Activated naive CD8-positive, alpha-beta T cell treated with anti-CD3 and anti-CD28 coated beads for 36 hours (primary cell): Measurements from ENCODE around the gene ATP1A3. TPM values are rescaled to one million over a fixed set of nuclear protein-coding genes. Genes with fewer than 3 reads are reported as not detected.
A peak's percentile ranks its signal among the peaks of the same experiment; 100 is the strongest.
"Not testable (repeated sequence)": the region's sequence is repeated elsewhere in the genome, so short reads cannot be mapped to it uniquely, and the experiment has no call there.

Experiments used
- DNase-seq: peaks from one replicate; pipeline ENCODE4 v3.0.0; 2021
- H3K27ac Mint-ChIP-seq: one replicate; pipeline ENCODE4 v1.8.0; 2022; ENCODE audit warnings: mild to moderate bottlenecking, moderate library complexity, mixed read lengths
- H3K27me3 Mint-ChIP-seq: one replicate; pipeline ENCODE4 v1.8.0; 2022; ENCODE audit warnings: mild to moderate bottlenecking, mixed read lengths
- H3K36me3 Mint-ChIP-seq: one replicate; pipeline ENCODE4 v1.8.0; 2021; ENCODE audit warnings: mild to moderate bottlenecking, mixed read lengths
- H3K4me1 Mint-ChIP-seq: one replicate; pipeline ENCODE4 v1.8.0; 2021; ENCODE audit warnings: mixed read lengths
- H3K4me3 Mint-ChIP-seq: one replicate; pipeline ENCODE4 v1.8.0; 2022; ENCODE audit warnings: mild to moderate bottlenecking, moderate library complexity, mixed read lengths
- H3K9me3 Mint-ChIP-seq: one replicate; pipeline ENCODE4 v1.8.0; 2022; ENCODE audit warnings: mixed read lengths
- total RNA-seq, 2 experiments: library from RNA; stranded (reverse); gene quantifications; one replicate each; pipeline ENCODE4 v1.2.3, GENCODE V29; 2021

The ATP1A3 gene
- total RNA-seq: 1 to 10 TPM; 4.3 to 4.8 TPM

DNA sequence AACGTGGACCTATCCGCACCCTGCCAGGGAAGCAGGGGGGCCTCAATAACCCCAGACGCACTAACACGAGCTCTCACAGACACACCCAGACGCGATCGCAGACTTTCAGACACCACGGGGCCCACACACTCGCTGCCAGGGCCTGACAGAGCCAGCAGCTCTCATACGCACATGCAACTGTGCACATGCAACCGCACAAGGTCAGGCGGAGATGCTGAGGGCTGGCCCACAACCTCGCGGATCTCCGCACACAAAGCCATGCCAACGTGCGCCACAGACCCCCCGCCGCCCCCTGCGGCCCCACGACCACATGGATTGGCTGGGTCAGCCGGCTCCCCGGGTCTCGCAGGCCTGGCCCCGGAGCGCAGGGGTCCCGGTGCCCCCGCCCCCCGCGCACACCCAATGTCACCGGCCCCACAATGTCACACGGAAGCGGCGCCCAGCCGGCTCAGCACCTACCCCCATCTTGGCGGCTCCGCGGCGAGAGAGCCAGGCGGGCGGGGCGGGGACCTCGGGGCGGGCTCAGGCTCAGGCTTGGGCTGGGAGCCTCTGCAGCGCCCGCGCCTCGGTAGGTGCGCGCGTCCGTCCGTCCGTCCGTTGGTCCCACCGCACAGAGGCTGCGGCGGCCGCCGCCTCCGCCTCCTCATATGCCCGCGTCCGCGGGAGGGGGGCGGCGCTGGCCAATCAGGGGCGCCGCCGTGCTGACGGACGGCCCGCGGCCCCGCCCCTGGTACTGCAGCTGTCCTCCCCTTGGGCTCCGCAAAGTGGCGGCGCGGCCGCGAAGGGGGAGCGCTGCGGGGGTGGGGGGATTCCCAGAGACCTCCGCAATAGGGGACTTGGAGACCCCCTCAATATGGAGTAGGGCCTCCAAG is at the start of gene ATP1A3:
Gene ATP1A3 (minus strand): TSS at position 619 of the 872 bp plus-strand sequence. CDS start 154 bp downstream, at position 465.
- H3K36me3 Mint-ChIP-seq: no peaks in the 10 kb centered on the region
- H3K4me3 Mint-ChIP-seq: peak within 1 kb of the TSS; percentile 83
- peak within 1 kb of the TSS; percentile 8 for H3K27ac Mint-ChIP-seq
- H3K4me1 Mint-ChIP-seq: peaks cover 17% of the 10 kb centered on the region
- peaks cover 39% of the 10 kb centered on the region for H3K27me3 Mint-ChIP-seq
- no peaks in the 10 kb centered on the region for H3K9me3 Mint-ChIP-seq
- DNase-seq: peak; percentile 79

DNA sequence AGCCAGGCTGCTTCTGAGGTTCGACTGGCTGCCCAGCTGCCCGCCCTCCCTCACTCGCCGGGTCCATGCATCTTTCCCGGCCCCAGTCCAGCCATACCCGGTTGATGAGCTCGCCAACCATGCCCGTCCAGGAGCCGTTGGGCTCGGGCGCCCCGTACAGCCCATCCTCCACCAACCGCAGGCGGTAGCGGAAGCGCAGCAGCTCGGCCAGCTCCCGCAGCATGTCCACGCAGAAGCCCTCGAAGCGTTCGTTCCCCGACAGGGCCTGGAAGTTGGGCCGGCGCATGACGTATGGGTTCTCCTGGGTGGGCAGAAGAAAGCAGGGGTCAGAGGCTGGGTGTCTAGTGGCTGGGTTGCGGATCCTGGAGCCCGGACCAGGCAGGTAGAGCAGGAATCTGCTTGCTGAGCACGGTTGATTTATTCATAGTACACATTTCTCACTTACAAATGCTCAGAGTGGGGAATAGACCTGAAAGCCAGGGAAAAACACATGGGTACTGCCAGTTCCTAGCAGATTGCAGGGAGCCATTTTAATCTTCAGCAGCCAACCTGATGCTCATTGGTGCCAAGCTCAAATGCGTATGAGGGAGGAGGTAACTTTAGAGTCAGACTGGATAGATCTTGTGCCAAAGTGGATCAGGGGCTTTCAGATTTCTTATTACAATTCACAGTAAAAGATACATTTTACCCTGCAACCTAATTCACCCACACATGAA is 48.6 kb upstream of the ATP1A3 start:
- Mint-ChIP-seq H3K36me3 (no peaks in the 10 kb centered on the region), H3K9me3 (no peaks in the 10 kb centered on the region), H3K27ac (no peak overlapping the region), H3K4me1 (no peaks in the 10 kb centered on the region), H3K27me3 (no peaks in the 10 kb centered on the region), H3K4me3 (no peak overlapping the region)
- no peak for DNase-seq

- H3K27ac Mint-ChIP-seq, DNase-seq, H3K36me3 Mint-ChIP-seq: not testable (repeated sequence)
Measured at GRCh38 chr19:42040491-42040890, 46.5 kb upstream of the ATP1A3 start.

GRCh38 chr19:42040031-42040430 is 46.0 kb upstream of the ATP1A3 start:
- Mint-ChIP-seq H3K4me1 (no peaks in the 10 kb centered on the region), H3K9me3 (no peaks in the 10 kb centered on the region), H3K27ac (no peak overlapping the region), H3K4me3 (no peak overlapping the region), H3K27me3 (no peaks in the 10 kb centered on the region), H3K36me3 (no peaks in the 10 kb centered on the region)
- no peak for DNase-seq

More at GRCh38 chr19:42040491-42040890, 46.5 kb upstream of the ATP1A3 start:
- not testable (repeated sequence) for H3K4me1 Mint-ChIP-seq, H3K27me3 Mint-ChIP-seq, H3K9me3 Mint-ChIP-seq, H3K4me3 Mint-ChIP-seq

GRCh38 chr19:42038666-42039065 is 44.6 kb upstream of the ATP1A3 start:
- Mint-ChIP-seq H3K27me3 (peaks cover 4% of the 10 kb centered on the region), H3K36me3 (no peaks in the 10 kb centered on the region), H3K4me1 (no peaks in the 10 kb centered on the region), H3K27ac (no peak overlapping the region), H3K4me3 (no peak overlapping the region), H3K9me3 (no peaks in the 10 kb centered on the region)
- no peak for DNase-seq

DNA sequence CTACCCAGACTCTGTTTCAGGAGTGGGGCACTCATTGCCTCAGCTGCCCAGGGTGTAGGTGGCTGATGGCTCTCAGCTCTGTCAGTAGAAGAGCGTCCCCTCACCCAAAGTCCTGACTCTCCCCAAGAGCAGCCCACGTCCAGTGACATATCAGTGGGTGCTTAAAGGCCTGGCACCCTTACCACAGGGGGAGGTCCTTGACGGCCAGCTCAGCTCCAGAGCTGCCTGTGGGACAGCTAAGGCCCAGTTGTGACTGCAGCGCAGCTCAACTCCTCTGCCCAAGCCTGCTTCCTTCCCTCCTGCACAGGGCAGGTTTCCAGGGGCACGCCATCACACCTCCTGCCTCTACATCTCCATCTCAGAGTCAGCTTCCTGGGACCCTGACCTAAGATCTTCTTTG is 43.6 kb upstream of the ATP1A3 start:
- H3K4me3 Mint-ChIP-seq: no peak overlapping the region
- no peak for DNase-seq
- H3K9me3 Mint-ChIP-seq: no peaks in the 10 kb centered on the region
- no peaks in the 10 kb centered on the region for H3K36me3 Mint-ChIP-seq
- H3K27ac Mint-ChIP-seq: no peak overlapping the region
- H3K27me3 Mint-ChIP-seq: peaks cover 4% of the 10 kb centered on the region
- no peaks in the 10 kb centered on the region for H3K4me1 Mint-ChIP-seq

GRCh38 chr19:42034640-42035391 is 40.8 kb upstream of the ATP1A3 start:
- H3K4me1 Mint-ChIP-seq, H3K4me3 Mint-ChIP-seq, H3K36me3 Mint-ChIP-seq, H3K27ac Mint-ChIP-seq, H3K9me3 Mint-ChIP-seq, H3K27me3 Mint-ChIP-seq: not testable (repeated sequence)
- DNase-seq: peak; percentile 66

GRCh38 chr19:42033413-42033812 is 39.4 kb upstream of the ATP1A3 start:
- Mint-ChIP-seq H3K9me3 (no peaks in the 10 kb centered on the region), H3K27ac (no peak overlapping the region), H3K36me3 (no peaks in the 10 kb centered on the region), H3K27me3 (peaks cover 12% of the 10 kb centered on the region), H3K4me1 (no peaks in the 10 kb centered on the region), H3K4me3 (no peak overlapping the region)
- no peak for DNase-seq

GRCh38 chr19:42032431-42032830 is 38.4 kb upstream of the ATP1A3 start:
- DNase-seq: no peak
- Mint-ChIP-seq H3K4me1 (no peaks in the 10 kb centered on the region), H3K9me3 (no peaks in the 10 kb centered on the region), H3K27me3 (peaks cover 15% of the 10 kb centered on the region), H3K4me3 (no peak overlapping the region), H3K27ac (no peak overlapping the region), H3K36me3 (no peaks in the 10 kb centered on the region)

- Mint-ChIP-seq H3K4me3 (no peak overlapping the region), H3K4me1 (no peaks in the 10 kb centered on the region), H3K27ac (no peak overlapping the region), H3K9me3 (no peaks in the 10 kb centered on the region), H3K27me3 (peaks cover 18% of the 10 kb centered on the region), H3K36me3 (no peaks in the 10 kb centered on the region)
- DNase-seq: no peak
Measured at GRCh38 chr19:42030645-42031440, 36.8 kb upstream of the ATP1A3 start.

GRCh38 chr19:42028304-42029216 is 34.5 kb upstream of the ATP1A3 start:
- peak; percentile 34 for DNase-seq
- Mint-ChIP-seq H3K9me3 (no peaks in the 10 kb centered on the region), H3K27ac (no peak overlapping the region), H3K36me3 (no peaks in the 10 kb centered on the region), H3K27me3 (peaks cover 13% of the 10 kb centered on the region), H3K4me3 (no peak overlapping the region), H3K4me1 (no peaks in the 10 kb centered on the region)

DNA sequence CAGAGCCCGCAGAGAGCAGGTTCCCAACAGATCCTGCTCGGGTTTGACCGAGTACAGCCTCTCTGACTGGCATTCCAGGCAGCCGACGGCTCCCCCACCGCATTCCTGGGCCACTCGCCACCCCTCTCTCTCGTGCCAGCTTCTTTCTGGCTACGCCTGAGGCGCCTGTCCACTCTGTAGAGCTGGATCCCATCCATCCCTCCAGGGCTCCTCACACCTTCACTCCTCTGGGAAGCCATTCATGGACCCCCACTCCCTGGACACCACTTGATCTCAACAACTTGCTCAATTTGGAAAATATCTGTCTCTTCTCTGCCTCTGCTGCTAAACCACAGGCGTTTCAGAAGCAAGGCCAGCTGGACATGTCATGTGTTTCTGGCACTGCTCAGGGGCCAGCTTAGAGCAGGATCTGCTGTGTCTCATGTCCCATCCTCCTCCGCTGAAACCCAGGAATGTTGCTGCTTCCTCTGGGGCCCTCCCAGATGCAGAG is 30.6 kb upstream of the ATP1A3 start:
- H3K27me3 Mint-ChIP-seq: peaks cover 10% of the 10 kb centered on the region
- H3K36me3 Mint-ChIP-seq: no peaks in the 10 kb centered on the region
- H3K27ac Mint-ChIP-seq: no peak overlapping the region
- peaks cover 6% of the 10 kb centered on the region for H3K4me1 Mint-ChIP-seq
- no peak overlapping the region for H3K4me3 Mint-ChIP-seq
- no peak for DNase-seq
- H3K9me3 Mint-ChIP-seq: no peaks in the 10 kb centered on the region

- DNase-seq: no peak
- no peaks in the 10 kb centered on the region for H3K36me3 Mint-ChIP-seq
- H3K4me1 Mint-ChIP-seq: peaks cover 6% of the 10 kb centered on the region
- H3K4me3 Mint-ChIP-seq: no peak overlapping the region
- no peaks in the 10 kb centered on the region for H3K9me3 Mint-ChIP-seq
- H3K27me3 Mint-ChIP-seq: peaks cover 8% of the 10 kb centered on the region
- H3K27ac Mint-ChIP-seq: no peak overlapping the region
Measured at GRCh38 chr19:42023943-42024260, 29.9 kb upstream of the ATP1A3 start.
